Keratinocyte (primary cell): Measurements from ENCODE around the gene OR2F1. TPM values are rescaled to one million over a fixed set of nuclear protein-coding genes. Genes with fewer than 3 reads are reported as not detected.

Source experiments
- DNase-seq: peaks from one replicate; pipeline ENCODE4 v3.0.0-alpha.2; 2011; ENCODE audit warnings: low read depth, missing footprints, low spot score
- FAIRE-seq: peaks from 2 replicates; lab custom pipeline; 2011; peaks lifted over from hg19 to GRCh38; lab: Jason Lieb, UNC
- H2AFZ ChIP-seq: 2 replicates; pipeline ENCODE4 v1.6.0; 2012; ENCODE audit warnings: low read length, control low read depth, inconsistent platforms; ENCODE audit not compliant: control insufficient read depth
- H3K27ac ChIP-seq: 2 replicates; pipeline ENCODE4 v1.5.1; 2011; ENCODE audit warnings: low read length; ENCODE audit not compliant: control insufficient read depth, insufficient read depth
- H3K27me3 ChIP-seq: 3 replicates; pipeline ENCODE4 v1.6.0; 2011; ENCODE audit warnings: low read length; ENCODE audit not compliant: control insufficient read depth, insufficient read depth; ENCODE audit errors: extremely low read depth
- H3K36me3 ChIP-seq, 2 experiments: 2 replicates in 1 of 2; 3 replicates in 1 of 2; pipeline ENCODE4 v1.5.1; 2011; ENCODE audit warnings: low read length in 2 of 2, mild to moderate bottlenecking in 1 of 2; ENCODE audit not compliant: control insufficient read depth in 2 of 2, insufficient read depth in 2 of 2; ENCODE audit errors: extremely low read depth in 1 of 2
- H3K4me1 ChIP-seq: 3 replicates; pipeline ENCODE4 v1.5.1; 2011; ENCODE audit warnings: low read length; ENCODE audit not compliant: control insufficient read depth, insufficient read depth; ENCODE audit errors: extremely low read depth
- H3K4me2 ChIP-seq: 3 replicates; pipeline ENCODE4 v1.6.0; 2011; ENCODE audit warnings: low read depth, low read length; ENCODE audit not compliant: control insufficient read depth, insufficient read depth; ENCODE audit errors: extremely low read depth
- H3K4me3 ChIP-seq, 3 experiments: fragments of 200-600 bp in 1 of 3; sonication (generic) in 1 of 3; 2 replicates in 2 of 3; 3 replicates in 1 of 3; pipeline ENCODE4 v1.5.1; 2011 to 2016; ENCODE audit warnings: low read length in 3 of 3, mild to moderate bottlenecking in 3 of 3, control low read depth in 2 of 3, inconsistent platforms in 1 of 3, low read depth in 1 of 3, mixed read lengths in 1 of 3, mixed run types in 1 of 3, moderate library complexity in 1 of 3; ENCODE audit not compliant: control insufficient read depth in 2 of 3, insufficient read depth in 2 of 3; ENCODE audit errors: extremely low read depth in 1 of 3
- H3K79me2 ChIP-seq: 2 replicates; pipeline ENCODE4 v1.6.0; 2012; ENCODE audit warnings: low read length; ENCODE audit not compliant: control insufficient read depth, insufficient read depth
- H3K9ac ChIP-seq: 3 replicates; pipeline ENCODE4 v1.6.0; 2011; ENCODE audit warnings: low read length; ENCODE audit not compliant: control insufficient read depth, insufficient read depth; ENCODE audit errors: extremely low read depth
- H3K9me1 ChIP-seq: 3 replicates; pipeline ENCODE4 v1.6.0; 2011; ENCODE audit warnings: low read length; ENCODE audit not compliant: control insufficient read depth, insufficient read depth; ENCODE audit errors: extremely low read depth
- H3K9me3 ChIP-seq: 2 replicates; pipeline ENCODE4 v1.5.1; 2012; ENCODE audit warnings: low read depth, low read length; ENCODE audit not compliant: control insufficient read depth
- H4K20me1 ChIP-seq: 3 replicates; pipeline ENCODE4 v1.6.0; 2011; ENCODE audit warnings: low read length; ENCODE audit not compliant: control insufficient read depth, insufficient read depth; ENCODE audit errors: extremely low read depth
- CTCF ChIP-seq, 3 experiments: IDR thresholded peaks in 1 of 3; conservative IDR thresholded peaks in 1 of 3; optimal IDR thresholded peaks in 1 of 3; 2 replicates in 2 of 3; 3 replicates in 1 of 3; pipeline versions ENCODE3 to v1.5.1; 2011; ENCODE audit warnings: low read length in 3 of 3, mild to moderate bottlenecking in 3 of 3, moderate library complexity in 2 of 3, control low read depth in 1 of 3, inconsistent platforms in 1 of 3; ENCODE audit not compliant: insufficient read depth in 2 of 3; ENCODE audit errors: extremely low read depth in 1 of 3
- EZH2 ChIP-seq: IDR thresholded peaks from one replicate; pipeline ENCODE4 v1.6.1; 2012; ENCODE audit warnings: inconsistent platforms, mild to moderate bottlenecking, low read length, moderate library complexity
- dilution Hi-C: fragments of 300-500 bp; cut with MboI; formaldehyde crosslinking; loops from one replicate; pipeline ENCODE4 v1.7.0; 2020; ENCODE audit warnings: low sequenced_read_pairs; ENCODE audit not compliant: extremely low pct_ligation_motif_present
- polyA plus RNA-seq, 5 experiments: library from polyadenylated mRNA; depleted of rRNA in 3 of 5; stranded (reverse) in 3 of 5; stranded (forward) in 1 of 5; unstranded in 1 of 5; fragments of >200 nt; gene quantifications; 1 replicate in 1 of 5; 2 replicates in 3 of 5; 3 replicates in 1 of 5; pipeline versions ENCODE4 v1.2.1 to v1.2.3, GENCODE V29; 2011 to 2012; ENCODE audit warnings: missing spikeins in 2 of 5, low read depth in 1 of 5, low replicate concordance in 1 of 5

The OR2F1 gene
- polyA plus RNA-seq, 1 donor (not counting 4 experiments of a cell fraction or from before 2014, with no cell fraction given), result not detected

GRCh38 chr7:143914938-143915652 lies 39.5 kb upstream of the OR2F1 start:
- H3K79me2 ChIP-seq, result no peaks in the 10 kb centered on the region
- DNase-seq, result no peak
- no peaks in the 10 kb centered on the region for H3K27me3 ChIP-seq
- dilution Hi-C loops, result no loop called here
- TF ChIP-seq CTCF (optimal IDR thresholded peaks at IDR 0.05 in 1 of 3, IDR thresholded peaks at IDR 0.05 in 1 of 3, conservative IDR thresholded peaks at IDR 0.05 in 1 of 3; ENCODE audit: extremely low read depth in 1 of 3, insufficient read depth in 2 of 3, low read length in 3 of 3) (no peak), EZH2 (no peak)
- no peaks in the 10 kb centered on the region for H3K9me3 ChIP-seq
- H3K27ac ChIP-seq, result no peak overlapping the region
- H4K20me1 ChIP-seq, result no peaks in the 10 kb centered on the region
- H3K4me1 ChIP-seq, result no peaks in the 10 kb centered on the region
- FAIRE-seq, result no peak
- no peak overlapping the region for H3K4me2 ChIP-seq
- no peaks in the 10 kb centered on the region for H3K36me3 ChIP-seq
- no peak overlapping the region for H2AFZ ChIP-seq
- H3K9me1 ChIP-seq, result no peaks in the 10 kb centered on the region
- no peak overlapping the region for H3K4me3 ChIP-seq
- no peak overlapping the region for H3K9ac ChIP-seq

GRCh38 chr7:143924851-143925250 lies 29.8 kb upstream of the OR2F1 start:
- no peaks in the 10 kb centered on the region for H3K9me1 ChIP-seq
- H4K20me1 ChIP-seq, result no peaks in the 10 kb centered on the region
- no peak overlapping the region for H3K4me3 ChIP-seq
- no peaks in the 10 kb centered on the region for H3K9me3 ChIP-seq
- H3K79me2 ChIP-seq, result no peaks in the 10 kb centered on the region
- H3K27me3 ChIP-seq, result no peaks in the 10 kb centered on the region
- H3K36me3 ChIP-seq, result no peaks in the 10 kb centered on the region
- DNase-seq (no peak), FAIRE-seq (no peak)
- H2AFZ ChIP-seq, result no peak overlapping the region
- H3K4me2 ChIP-seq, result no peak overlapping the region
- dilution Hi-C loops, result no loop called here
- no peaks in the 10 kb centered on the region for H3K4me1 ChIP-seq
- no peak overlapping the region for H3K27ac ChIP-seq
- TF ChIP-seq EZH2 (no peak), CTCF (optimal IDR thresholded peaks at IDR 0.05 in 1 of 3, IDR thresholded peaks at IDR 0.05 in 1 of 3, conservative IDR thresholded peaks at IDR 0.05 in 1 of 3; ENCODE audit: extremely low read depth in 1 of 3, insufficient read depth in 2 of 3, low read length in 3 of 3) (no peak)
- H3K9ac ChIP-seq, result no peak overlapping the region
